Measurements from ENCODE around the gene PANK3. TPM values are rescaled to one million over a fixed set of nuclear protein-coding genes. Genes with fewer than 3 reads are reported as not detected.
A peak's percentile ranks its signal among the peaks of the same experiment; 100 is the strongest.

PANK3 gene
- total and polyA plus RNA-seq, 12 donors, result 3.0 to 46.6 (median 32.6) TPM

GRCh38 chr5:168557389-168557788, 21.8 kb downstream of the PANK3 start:
- Histone ChIP-seq H3K27me3 (no peaks in the 10 kb centered on the region), H3K27ac (peak overlapping the region in 2 of 10 donors; percentile 18 to 49), H3K36me3 (peaks cover 0 to 98% (median 22%) of the 10 kb centered on the region in 9 donors), H3K4me1 (peaks cover 0 to 47% (median 12%) of the 10 kb centered on the region in 9 donors), H3K9me3 (no peaks in the 10 kb centered on the region), H3K4me3 (no peak overlapping the region)
- DNase-seq (no peak), ATAC-seq (peak in 5 of 8 donors; percentile 58 to 84 (median 69))
- no peak for TF ChIP-seq CTCF (IDR thresholded peaks at IDR 0.05)
- WGBS, 2 donors, result 90 to 93% methylated on average over 2 of the region's 2 CpGs
- intact Hi-C loops (cut with DNase I), result no loop called here

GRCh38 chr5:168553377-168554130, 25.6 kb downstream of the PANK3 start:
- intact Hi-C loops (cut with DNase I), result no loop called here
- peak overlapping the region in 3 of 10 donors; percentile 74 to 79 (median 78) for H3K27ac ChIP-seq
- peak in 1 of 8 donors; percentile 40 for ATAC-seq
- peaks cover 0 to 46% (median 13%) of the 10 kb centered on the region in 9 donors for H3K4me1 ChIP-seq
- no peak overlapping the region for H3K4me3 ChIP-seq
- DNase-seq, result no peak
- 96 to 97% methylated on average over 2 of the region's 2 CpGs for WGBS, 2 donors
- no peaks in the 10 kb centered on the region for H3K9me3 ChIP-seq
- TF ChIP-seq CTCF (IDR thresholded peaks at IDR 0.05), result no peak
- H3K36me3 ChIP-seq, result peaks cover 0 to 93% (median 22%) of the 10 kb centered on the region in 9 donors
- no peaks in the 10 kb centered on the region for H3K27me3 ChIP-seq

GRCh38 chr5:168552146-168552545, 27.0 kb downstream of the PANK3 start:
- 35 to 38% methylated on average over 1 of the region's 1 CpG for WGBS, 2 donors
- Histone ChIP-seq H3K27me3 (no peaks in the 10 kb centered on the region), H3K36me3 (peaks cover 0 to 84% (median 16%) of the 10 kb centered on the region in 9 donors), H3K27ac (peak overlapping the region in 7 of 10 donors; percentile 11 to 79 (median 74)), H3K4me1 (peaks cover 0 to 42% (median 13%) of the 10 kb centered on the region in 9 donors), H3K4me3 (no peak overlapping the region), H3K9me3 (no peaks in the 10 kb centered on the region)
- TF ChIP-seq CTCF (IDR thresholded peaks at IDR 0.05), result no peak
- intact Hi-C loops (cut with DNase I), result no loop called here
- DNase-seq, result peak in 1 of 2 donors; percentile 53
- ATAC-seq, result peak; percentile 38 to 95 (median 86)

- DNase-seq (no peak), ATAC-seq (no peak)
- H3K4me3 ChIP-seq, result no peak overlapping the region
- peaks cover 0 to 80% (median 16%) of the 10 kb centered on the region in 9 donors for H3K36me3 ChIP-seq
- no peak overlapping the region for H3K27ac ChIP-seq
- intact Hi-C loops (cut with DNase I), result no loop called here
- TF ChIP-seq CTCF (IDR thresholded peaks at IDR 0.05), result no peak
- no peaks in the 10 kb centered on the region for H3K9me3 ChIP-seq
- peaks cover 0 to 28% (median 9%) of the 10 kb centered on the region in 9 donors for H3K4me1 ChIP-seq
- H3K27me3 ChIP-seq, result no peaks in the 10 kb centered on the region
These were observed 28.5 kb downstream of the PANK3 start for GRCh38 chr5:168550656-168551055.
